Loucy (cell line): ENCODE measurements around the gene SHISAL2A.

ENCODE experiments used
- H2AFZ ChIP-seq: fragments of 200-600 bp; sonication (generic); 2 replicates; pipeline ENCODE4 v1.6.0; 2016; ENCODE audit warnings: antibody characterized with exemption, mild to moderate bottlenecking, low read length, moderate library complexity
- H3F3A ChIP-seq: fragments of 200-600 bp; 2 replicates; pipeline ENCODE4 v1.6.0; 2016; ENCODE audit warnings: antibody characterized with exemption, low read depth, mild to moderate bottlenecking
- H3K27me3 ChIP-seq: fragments of 200-600 bp; sonication (generic); 2 replicates; pipeline ENCODE4 v1.6.1; 2014; ENCODE audit warnings: low read length, mild to moderate bottlenecking; ENCODE audit not compliant: insufficient read depth, poor library complexity, severe bottlenecking
- H3K36me3 ChIP-seq: fragments of 200-600 bp; sonication (generic); 2 replicates; pipeline ENCODE4 v1.6.1; 2016; ENCODE audit warnings: low read length; ENCODE audit not compliant: insufficient read depth
- H3K4me1 ChIP-seq: fragments of 200-600 bp; sonication (generic); 2 replicates; pipeline ENCODE4 v1.5.1; 2014; ENCODE audit warnings: low read length, mild to moderate bottlenecking; ENCODE audit not compliant: insufficient read depth, poor library complexity, severe bottlenecking
- H3K4me2 ChIP-seq: fragments of 200-600 bp; sonication (generic); 2 replicates; pipeline ENCODE4 v1.6.0; 2014; ENCODE audit warnings: antibody characterized with exemption, low read length, low read depth, mild to moderate bottlenecking; ENCODE audit not compliant: poor library complexity, severe bottlenecking
- H3K4me3 ChIP-seq: fragments of 200-600 bp; sonication (generic); 2 replicates; pipeline ENCODE4 v1.5.1; 2014; ENCODE audit warnings: low read length, mild to moderate bottlenecking, mixed read lengths; ENCODE audit not compliant: poor library complexity, severe bottlenecking
- H3K79me2 ChIP-seq: fragments of 200-600 bp; sonication (generic); 2 replicates; pipeline ENCODE4 v1.6.1; 2014; ENCODE audit warnings: low read length; ENCODE audit not compliant: insufficient read depth
- H3K9ac ChIP-seq: fragments of 200-600 bp; sonication (generic); 2 replicates; pipeline ENCODE4 v1.6.0; 2014; ENCODE audit warnings: mild to moderate bottlenecking, low read depth, low read length, moderate library complexity; ENCODE audit not compliant: poor library complexity, severe bottlenecking
- H3K9me2 ChIP-seq: fragments of 200-600 bp; sonication (generic); replicated peaks from 2 replicates; pipeline ENCODE4 v1.6.1; 2016; ENCODE audit warnings: low read depth, low read length, mixed read lengths
- H3K9me3 ChIP-seq: fragments of 200-600 bp; sonication (generic); 2 replicates; pipeline ENCODE4 v1.6.1; 2014; ENCODE audit warnings: mild to moderate bottlenecking, antibody characterized with exemption, low read length, low read depth; ENCODE audit not compliant: insufficient read depth
- H4K20me1 ChIP-seq: fragments of 200-600 bp; sonication (generic); 2 replicates; pipeline ENCODE4 v1.6.0; 2014; ENCODE audit warnings: antibody characterized with exemption, low read length, mild to moderate bottlenecking; ENCODE audit not compliant: insufficient read depth, poor library complexity, severe bottlenecking
- EZH2phosphoT487 ChIP-seq: fragments of 200-600 bp; IDR thresholded peaks from 2 replicates; pipeline ENCODE4 v1.6.1; 2018; ENCODE audit warnings: antibody characterized with exemption, mild to moderate bottlenecking, moderate library complexity, borderline replicate concordance
- TF ChIP-seq, protein P1 (sequence below): fragments of 200-600 bp; sonication (generic); conservative IDR thresholded peaks from 2 replicates; pipeline ENCODE4 v1.5.1; 2014; ENCODE audit warnings: mild to moderate bottlenecking, antibody characterized with exemption, low read length

The SHISAL2A gene

DNA sequence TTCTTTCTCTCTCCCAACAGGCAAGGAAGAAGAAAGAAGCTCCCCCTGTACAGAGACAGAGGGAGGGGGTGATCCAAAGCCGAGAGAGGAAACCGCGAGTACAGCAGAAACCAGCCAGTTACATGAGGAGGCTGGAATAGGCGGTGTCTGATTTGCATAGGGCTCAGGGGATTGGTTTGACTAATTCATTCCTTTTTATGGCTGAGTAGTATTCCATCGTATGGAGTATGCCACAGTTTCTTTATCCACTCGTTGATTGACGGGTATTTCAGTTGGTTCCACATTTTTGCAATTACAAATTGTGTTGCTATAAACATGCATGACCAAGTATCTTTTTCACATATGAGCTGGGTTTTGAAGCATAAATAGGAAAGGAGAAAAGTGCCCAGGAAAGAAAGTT is 34.2 kb upstream of the SHISAL2A start:
- peaks cover 25% of the 10 kb centered on the region for H3K79me2 ChIP-seq
- no peaks in the 10 kb centered on the region for H3F3A ChIP-seq
- H3K4me2 ChIP-seq, result no peak overlapping the region
- H3K9ac ChIP-seq, result no peak overlapping the region
- no peaks in the 10 kb centered on the region for H3K36me3 ChIP-seq
- no peaks in the 10 kb centered on the region for H3K9me3 ChIP-seq
- no peaks in the 10 kb centered on the region for H3K9me2 ChIP-seq
- no peak overlapping the region for H3K4me3 ChIP-seq
- TF ChIP-seq, protein P1, sequence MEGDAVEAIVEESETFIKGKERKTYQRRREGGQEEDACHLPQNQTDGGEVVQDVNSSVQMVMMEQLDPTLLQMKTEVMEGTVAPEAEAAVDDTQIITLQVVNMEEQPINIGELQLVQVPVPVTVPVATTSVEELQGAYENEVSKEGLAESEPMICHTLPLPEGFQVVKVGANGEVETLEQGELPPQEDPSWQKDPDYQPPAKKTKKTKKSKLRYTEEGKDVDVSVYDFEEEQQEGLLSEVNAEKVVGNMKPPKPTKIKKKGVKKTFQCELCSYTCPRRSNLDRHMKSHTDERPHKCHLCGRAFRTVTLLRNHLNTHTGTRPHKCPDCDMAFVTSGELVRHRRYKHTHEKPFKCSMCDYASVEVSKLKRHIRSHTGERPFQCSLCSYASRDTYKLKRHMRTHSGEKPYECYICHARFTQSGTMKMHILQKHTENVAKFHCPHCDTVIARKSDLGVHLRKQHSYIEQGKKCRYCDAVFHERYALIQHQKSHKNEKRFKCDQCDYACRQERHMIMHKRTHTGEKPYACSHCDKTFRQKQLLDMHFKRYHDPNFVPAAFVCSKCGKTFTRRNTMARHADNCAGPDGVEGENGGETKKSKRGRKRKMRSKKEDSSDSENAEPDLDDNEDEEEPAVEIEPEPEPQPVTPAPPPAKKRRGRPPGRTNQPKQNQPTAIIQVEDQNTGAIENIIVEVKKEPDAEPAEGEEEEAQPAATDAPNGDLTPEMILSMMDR, result no peak
- no peak for TF ChIP-seq EZH2phosphoT487
- no peak overlapping the region for H2AFZ ChIP-seq
- H3K4me1 ChIP-seq, result peaks cover 20% of the 10 kb centered on the region
- H4K20me1 ChIP-seq, result no peaks in the 10 kb centered on the region
- H3K27me3 ChIP-seq, result no peaks in the 10 kb centered on the region

DNA sequence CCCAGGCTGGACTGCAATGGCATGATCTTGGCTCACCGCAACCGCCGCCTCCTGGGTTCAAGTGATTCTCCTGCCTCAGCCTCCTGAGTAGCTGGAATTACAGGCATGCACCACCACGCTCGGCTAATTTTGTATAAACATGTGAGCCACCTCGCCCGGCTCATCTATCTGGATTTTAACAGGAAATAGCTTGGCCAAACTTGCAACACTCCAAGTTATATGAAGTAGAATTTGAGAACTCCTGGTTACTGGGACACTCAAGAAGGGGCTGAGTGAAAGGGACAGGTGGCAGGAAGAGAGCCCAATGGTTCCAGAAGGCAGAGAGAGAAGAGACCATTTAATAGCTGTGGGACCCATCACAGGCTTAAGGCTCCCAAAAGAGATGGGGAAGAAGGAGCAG is 33.7 kb upstream of the SHISAL2A start:
- H3K9me2 ChIP-seq, result no peaks in the 10 kb centered on the region
- H3K9ac ChIP-seq, result no peak overlapping the region
- H3K9me3 ChIP-seq, result no peaks in the 10 kb centered on the region
- peaks cover 25% of the 10 kb centered on the region for H3K4me1 ChIP-seq
- H3K36me3 ChIP-seq, result no peaks in the 10 kb centered on the region
- H3F3A ChIP-seq, result no peaks in the 10 kb centered on the region
- no peak for TF ChIP-seq EZH2phosphoT487
- TF ChIP-seq, protein P1, result no peak
- H3K27me3 ChIP-seq, result no peaks in the 10 kb centered on the region
- H2AFZ ChIP-seq, result no peak overlapping the region
- peaks cover 30% of the 10 kb centered on the region for H3K79me2 ChIP-seq
- no peaks in the 10 kb centered on the region for H4K20me1 ChIP-seq
- no peak overlapping the region for H3K4me3 ChIP-seq
- H3K4me2 ChIP-seq, result no peak overlapping the region

DNA sequence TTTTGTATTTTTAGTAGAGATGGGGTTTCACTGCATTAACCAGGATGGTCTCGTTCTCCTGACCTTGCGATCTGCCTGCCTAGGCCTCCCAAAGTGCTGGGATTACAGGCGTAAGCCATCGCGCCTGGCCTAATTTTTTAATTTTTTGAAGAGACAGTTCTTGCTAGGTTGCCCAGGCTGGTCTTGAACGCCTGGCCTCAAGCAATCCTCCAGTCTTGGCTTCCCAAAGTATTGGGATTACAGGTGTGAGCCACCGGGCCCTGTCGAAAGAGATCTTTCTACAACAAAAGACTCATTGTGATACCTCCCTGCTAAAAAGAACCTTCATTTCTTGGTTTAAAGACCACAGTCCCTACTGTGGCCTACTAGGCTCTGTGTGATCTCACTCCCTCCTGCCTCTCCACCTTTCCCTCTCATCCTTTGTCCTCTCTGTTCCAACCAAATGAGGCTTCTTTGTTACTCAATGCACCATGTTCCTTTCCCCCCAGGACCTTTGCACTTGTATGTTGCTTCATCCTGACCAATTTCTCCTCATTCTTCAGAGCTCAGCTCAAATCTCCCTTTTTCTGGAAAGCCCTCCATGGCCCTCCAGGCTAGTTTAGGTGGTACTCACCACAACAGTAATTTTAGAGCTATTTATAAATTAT is 32.3 kb upstream of the SHISAL2A start:
- Histone ChIP-seq H3K4me2 (no peak overlapping the region), H2AFZ (no peak overlapping the region), H3K9me3 (no peaks in the 10 kb centered on the region), H3K9ac (peak overlapping the region; percentile 88), H3F3A (no peaks in the 10 kb centered on the region), H3K36me3 (no peaks in the 10 kb centered on the region), H3K4me1 (peaks cover 35% of the 10 kb centered on the region), H3K9me2 (no peaks in the 10 kb centered on the region), H3K4me3 (no peak overlapping the region), H3K27me3 (no peaks in the 10 kb centered on the region), H3K79me2 (peaks cover 42% of the 10 kb centered on the region), H4K20me1 (no peaks in the 10 kb centered on the region)
- no peak for TF ChIP-seq EZH2phosphoT487
- TF ChIP-seq, protein P1, result no peak
